GM12891 (cell line): ENCODE measurements around the gene ZNF316.
A peak's percentile ranks its signal among the peaks of the same experiment; 100 is the strongest.
"Not testable (repeated sequence)": the region's sequence is repeated elsewhere in the genome, so short reads cannot be mapped to it uniquely, and the experiment has no call there.

Experiments used
- DNase-seq: peaks from one replicate; pipeline ENCODE4 v3.0.0; 2011; ENCODE audit warnings: low spot score; ENCODE audit not compliant: insufficient read length
- FAIRE-seq: peaks from 2 replicates; lab custom pipeline; 2011; peaks lifted over from hg19 to GRCh38; lab: Jason Lieb, UNC
- PAX5 ChIP-seq: IDR thresholded peaks from 2 replicates; pipeline ENCODE4 v1.6.1; 2011; ENCODE audit warnings: low read length, moderate library complexity, mild to moderate bottlenecking; ENCODE audit not compliant: insufficient read depth, severe bottlenecking
- POLR2A ChIP-seq: IDR thresholded peaks from 2 replicates; pipeline ENCODE4 v1.6.1; 2011; ENCODE audit warnings: low read depth, low read length, control low read depth
- POLR2AphosphoS5 ChIP-seq: IDR thresholded peaks from 2 replicates; pipeline ENCODE4 v1.6.1; 2011; ENCODE audit warnings: low read depth, low read length, control low read depth
- POU2F2 ChIP-seq: IDR thresholded peaks from 2 replicates; pipeline ENCODE4 v1.6.1; 2011; ENCODE audit warnings: low read depth, mild to moderate bottlenecking, control low read depth, low read length, moderate library complexity
- SPI1 ChIP-seq: IDR thresholded peaks from 2 replicates; pipeline ENCODE4 v1.6.1; 2011; ENCODE audit warnings: low read depth, low read length, control low read depth
- TAF1 ChIP-seq: IDR thresholded peaks from 2 replicates; pipeline ENCODE4 v1.6.1; 2011; ENCODE audit warnings: low read depth, low read length, control low read depth

The ZNF316 gene

DNA sequence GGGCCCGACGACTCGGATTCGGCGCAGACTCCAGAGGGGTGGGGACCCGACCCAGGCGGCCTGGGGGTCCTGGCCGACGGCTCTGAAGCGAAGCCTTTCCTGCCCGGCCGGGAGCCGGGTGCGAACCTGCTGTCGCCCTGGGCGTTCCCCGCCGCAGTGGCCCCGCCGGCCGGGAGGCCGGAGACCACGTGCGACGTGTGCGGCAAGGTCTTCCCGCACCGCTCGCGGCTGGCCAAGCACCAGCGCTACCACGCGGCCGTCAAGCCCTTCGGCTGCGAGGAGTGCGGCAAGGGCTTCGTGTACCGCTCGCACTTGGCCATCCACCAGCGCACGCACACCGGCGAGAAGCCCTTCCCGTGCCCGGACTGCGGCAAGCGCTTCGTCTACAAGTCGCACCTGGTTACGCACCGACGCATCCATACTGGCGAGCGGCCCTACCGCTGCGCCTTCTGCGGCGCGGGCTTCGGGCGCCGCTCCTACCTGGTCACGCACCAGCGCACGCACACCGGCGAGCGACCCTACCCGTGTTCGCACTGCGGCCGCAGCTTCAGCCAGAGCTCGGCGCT lies 15.4 kb downstream of the ZNF316 start:
- TF ChIP-seq POU2F2 (no peak), TAF1 (no peak), SPI1 (no peak), PAX5 (no peak), POLR2AphosphoS5 (no peak), POLR2A (no peak)
- no peak for FAIRE-seq

DNA sequence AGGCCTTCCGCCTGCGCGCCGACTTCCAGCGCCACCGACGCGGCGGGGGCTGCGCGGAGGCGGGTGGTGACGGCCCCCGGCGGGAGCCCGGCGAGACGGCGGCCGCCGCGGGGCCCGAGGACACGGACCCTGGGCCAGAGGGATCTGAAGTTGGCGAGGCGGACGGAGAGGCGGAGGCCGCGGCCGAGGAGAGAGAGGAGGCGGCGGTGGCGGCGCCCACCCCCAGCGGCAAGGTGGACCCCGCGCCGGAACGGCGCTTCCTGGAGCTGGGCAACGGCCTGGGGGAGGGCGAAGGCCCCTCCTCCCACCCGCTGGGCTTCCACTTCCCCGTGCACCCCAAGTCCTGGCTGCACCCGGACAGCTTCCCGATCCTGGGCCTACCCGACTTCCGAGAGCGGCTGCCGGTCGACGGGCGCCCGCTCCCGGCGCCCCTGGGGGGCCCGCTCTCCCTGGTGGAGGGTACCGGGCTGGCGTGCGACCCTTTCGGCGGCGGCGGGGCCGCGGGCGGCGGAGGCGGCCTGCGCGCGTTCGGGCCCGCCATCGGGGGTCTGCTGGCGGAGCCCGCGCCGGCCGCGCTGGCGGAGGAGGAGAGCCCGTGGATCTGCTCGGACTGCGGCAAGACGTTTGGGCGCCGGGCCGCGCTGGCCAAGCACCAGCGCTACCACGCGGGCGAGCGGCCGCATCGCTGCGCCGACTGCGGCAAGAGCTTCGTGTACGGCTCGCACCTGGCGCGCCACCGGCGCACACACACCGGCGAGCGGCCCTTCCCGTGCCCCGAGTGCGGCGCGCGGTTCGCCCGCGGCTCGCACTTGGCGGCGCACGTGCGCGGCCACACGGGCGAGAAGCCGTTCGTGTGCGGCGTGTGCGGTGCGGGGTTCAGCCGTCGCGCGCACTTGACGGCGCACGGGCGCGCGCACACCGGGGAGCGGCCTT lies 16.2 kb downstream of the ZNF316 start:
- peak; percentile 37 for DNase-seq
- TF ChIP-seq TAF1: no peak
- TF ChIP-seq POU2F2: no peak
- TF ChIP-seq PAX5: no peak
- TF ChIP-seq POLR2AphosphoS5: no peak
- no peak for TF ChIP-seq POLR2A
- no peak for TF ChIP-seq SPI1
- no peak for FAIRE-seq

More for the DNA sequence above, 15.4 kb downstream of the ZNF316 start:
- peak; percentile 19 for DNase-seq

DNA sequence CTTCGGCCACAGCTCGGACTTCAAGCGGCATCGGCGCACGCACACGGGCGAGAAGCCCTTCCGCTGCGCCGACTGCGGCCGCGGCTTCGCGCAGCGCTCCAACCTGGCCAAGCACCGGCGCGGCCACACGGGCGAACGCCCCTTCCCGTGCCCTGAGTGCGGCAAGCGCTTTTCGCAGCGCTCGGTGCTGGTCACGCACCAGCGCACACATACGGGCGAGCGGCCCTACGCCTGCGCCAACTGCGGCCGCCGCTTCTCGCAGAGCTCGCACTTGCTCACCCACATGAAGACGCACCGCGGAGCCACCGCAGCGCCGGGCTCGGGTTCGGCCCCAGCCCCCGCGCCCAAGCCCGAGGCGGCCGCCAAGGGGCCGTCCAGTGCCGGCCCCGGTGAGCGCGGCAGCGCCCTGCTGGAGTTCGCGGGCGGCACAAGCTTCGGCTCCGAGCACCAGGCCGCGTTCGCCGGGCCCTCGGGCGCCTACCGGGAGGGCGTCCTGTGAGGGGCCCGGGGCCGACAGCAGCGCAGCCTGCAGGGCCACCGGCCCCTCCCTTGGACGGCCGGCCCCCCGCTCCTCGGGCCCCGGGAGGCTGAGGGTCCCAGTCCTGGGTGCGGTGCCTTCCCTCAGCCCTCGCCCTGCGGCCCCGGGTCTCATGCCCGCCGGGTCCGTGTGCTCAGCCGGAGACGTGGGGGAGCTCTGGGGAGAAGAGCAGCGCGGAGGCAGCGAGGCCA lies 17.2 kb downstream of the ZNF316 start:
- peak; percentile 20 for DNase-seq
- no peak for TF ChIP-seq TAF1
- peak; percentile 5 for TF ChIP-seq PAX5
- FAIRE-seq: no peak

DNA sequence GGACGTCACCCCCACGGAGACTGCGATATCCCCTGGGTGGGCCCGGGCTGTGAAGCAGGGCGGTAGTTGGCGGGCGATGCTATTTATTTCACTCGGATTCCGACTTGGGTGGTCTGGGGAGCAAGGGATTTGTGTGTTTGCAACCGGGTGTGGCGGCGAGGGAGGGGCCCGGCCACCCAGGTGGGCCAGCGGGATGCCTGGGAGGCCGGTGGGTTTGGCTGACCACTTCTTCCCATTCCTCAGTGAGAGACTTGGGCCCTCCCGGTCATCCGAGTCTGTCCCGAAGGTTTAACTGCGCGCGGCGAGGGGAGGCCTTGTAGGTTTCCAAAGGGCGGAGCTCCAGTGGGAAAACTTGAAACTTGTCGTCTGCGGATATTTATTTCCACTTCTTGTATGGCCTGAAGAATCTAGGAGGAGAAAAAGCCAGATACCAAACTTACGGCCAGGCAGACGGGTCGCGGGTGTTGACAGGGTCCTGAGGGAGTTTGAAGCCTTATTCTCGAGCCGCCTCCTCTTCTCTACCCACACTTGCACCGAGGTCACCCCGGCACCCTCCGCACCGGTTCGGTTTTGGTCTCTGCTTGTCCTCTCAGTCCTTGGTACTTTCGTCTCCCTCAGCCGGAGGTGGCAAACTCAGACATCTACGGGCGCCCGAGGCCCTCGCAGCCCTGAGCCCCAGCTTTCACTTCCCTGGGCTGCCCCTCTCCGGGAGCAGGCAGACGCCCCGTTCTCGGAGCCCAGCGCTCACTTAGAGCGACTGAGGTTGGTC lies 17.9 kb downstream of the ZNF316 start:
- DNase-seq (peak; percentile 20), FAIRE-seq (no peak)
- TF ChIP-seq PAX5 (no peak), POLR2AphosphoS5 (no peak), POLR2A (no peak), SPI1 (no peak), POU2F2 (no peak), TAF1 (no peak)

DNA sequence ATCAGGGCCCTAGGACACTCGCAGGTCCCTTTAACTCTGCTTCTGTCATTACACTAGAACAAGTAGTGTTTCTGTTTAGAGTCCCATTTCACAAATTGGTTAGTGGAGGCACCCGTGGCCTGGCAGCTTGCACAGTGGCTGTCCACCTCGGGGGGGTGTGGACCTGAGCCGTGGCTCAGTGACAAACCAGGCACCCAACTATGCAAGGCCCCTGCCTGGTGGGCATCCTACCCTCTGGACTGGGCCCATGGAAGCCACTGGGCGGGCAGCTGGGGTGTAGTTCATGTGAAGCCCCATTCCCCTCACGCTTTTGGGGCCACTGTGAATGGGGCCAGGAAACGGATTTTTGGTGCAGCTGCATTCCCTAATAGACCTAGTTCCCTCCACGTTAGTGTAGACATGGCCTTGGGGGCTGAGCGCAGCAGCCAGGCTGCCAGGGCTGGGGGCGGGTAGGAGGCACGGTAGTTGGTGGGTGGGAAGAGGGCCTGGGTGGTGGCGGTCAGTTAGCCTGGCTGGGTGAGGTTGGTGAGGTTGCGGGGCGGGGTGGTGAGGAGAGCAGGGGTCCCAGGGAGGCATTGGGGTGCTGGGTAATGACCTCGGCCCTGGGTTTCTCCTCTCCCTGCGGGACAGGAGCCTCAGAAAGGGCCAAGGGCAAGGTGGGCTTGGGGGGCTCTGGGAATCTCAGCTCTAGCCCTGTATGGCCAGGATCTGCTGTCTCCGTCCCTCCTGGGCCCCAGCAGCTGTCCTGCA lies 18.7 kb downstream of the ZNF316 start:
- DNase-seq: peak; percentile 21
- FAIRE-seq: no peak
- no peak for TF ChIP-seq POU2F2
- TF ChIP-seq PAX5: no peak
- no peak for TF ChIP-seq POLR2AphosphoS5
- no peak for TF ChIP-seq POLR2A
- no peak for TF ChIP-seq SPI1
- TF ChIP-seq TAF1: no peak

DNA sequence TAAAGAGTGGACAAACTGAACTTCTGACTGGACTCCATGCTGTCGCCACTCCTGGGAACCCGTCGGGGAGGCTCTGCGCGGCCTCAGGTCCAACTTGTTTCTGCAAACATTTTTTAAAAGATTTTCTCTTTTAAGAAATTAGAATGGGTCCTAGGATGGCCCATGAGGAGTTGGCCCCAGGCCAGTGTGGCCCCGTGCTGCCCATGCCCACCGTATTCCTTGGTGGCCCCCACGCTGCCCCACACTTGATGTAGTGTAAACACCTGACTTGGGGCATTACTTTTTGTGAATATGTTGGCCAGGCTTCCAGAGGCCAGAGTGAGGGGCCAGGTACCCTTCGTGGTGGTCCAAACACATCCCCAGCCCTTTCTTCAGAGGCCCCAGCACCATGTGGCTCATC lies 19.3 kb downstream of the ZNF316 start:
- no peak for TF ChIP-seq POLR2AphosphoS5
- no peak for TF ChIP-seq PAX5
- no peak for TF ChIP-seq TAF1
- TF ChIP-seq POU2F2: no peak
- no peak for TF ChIP-seq POLR2A
- no peak for TF ChIP-seq SPI1
- DNase-seq (no peak), FAIRE-seq (no peak)

DNA sequence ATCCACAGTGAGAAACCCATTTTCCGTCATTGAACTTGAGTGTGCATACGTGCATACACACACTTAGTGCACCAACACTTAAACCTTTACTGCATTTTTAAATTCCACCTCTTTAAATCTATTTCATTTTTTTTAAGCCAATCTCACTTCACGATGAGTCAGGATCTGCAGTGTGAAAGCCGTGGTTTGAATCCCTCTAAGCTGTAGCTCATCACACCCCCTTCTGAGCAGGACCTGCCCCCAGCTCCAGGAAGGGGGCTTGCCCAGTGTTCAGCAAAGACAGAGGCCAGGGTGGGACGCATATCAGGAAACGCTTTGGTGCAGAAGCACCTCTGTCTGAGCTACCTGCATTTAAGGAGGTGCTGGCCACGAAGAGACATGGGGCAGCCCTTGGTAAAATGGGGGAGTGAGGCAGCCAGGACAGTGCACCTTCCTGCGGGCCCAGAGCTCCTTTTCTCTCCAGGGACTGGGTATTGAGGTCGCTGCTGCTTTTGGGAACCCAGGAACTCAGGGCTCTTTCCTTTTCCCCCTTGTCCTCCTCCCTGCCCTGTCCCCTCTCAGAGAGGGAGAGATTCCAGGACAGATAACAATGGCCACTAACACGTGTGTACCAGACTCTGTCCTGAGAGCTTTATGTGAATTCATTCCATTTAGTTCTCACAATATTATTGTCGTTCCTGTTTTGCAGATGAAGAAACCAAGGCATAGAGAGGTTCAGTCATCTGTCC lies 21.7 kb downstream of the ZNF316 start:
- DNase-seq: no peak
- FAIRE-seq: no peak
- TF ChIP-seq SPI1: no peak
- TF ChIP-seq POLR2AphosphoS5: no peak
- TF ChIP-seq TAF1: no peak
- TF ChIP-seq POU2F2: no peak
- TF ChIP-seq POLR2A: no peak
- no peak for TF ChIP-seq PAX5

DNA sequence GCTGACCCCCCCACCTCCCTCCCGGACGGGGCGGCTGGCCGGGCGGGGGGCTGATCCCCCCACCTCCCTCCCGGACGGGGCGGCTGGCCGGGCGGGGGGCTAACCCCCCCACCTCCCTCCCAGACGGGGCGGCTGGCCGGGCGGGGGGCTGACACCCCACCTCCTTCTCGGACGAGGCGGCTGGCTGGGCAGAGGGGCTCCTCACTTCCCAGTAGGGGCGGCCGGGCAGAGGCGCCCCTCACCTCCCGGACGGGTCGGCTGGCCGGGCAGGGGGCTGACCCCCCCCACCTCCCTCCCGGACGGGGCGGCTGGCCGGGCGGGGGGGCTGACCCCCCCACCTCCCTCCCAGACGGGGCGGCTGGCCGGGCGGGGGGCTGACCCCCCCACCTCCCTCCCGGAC lies 33.7 kb downstream of the ZNF316 start:
- not testable (repeated sequence) for DNase-seq, FAIRE-seq
